HG02938 (cell line): Measurements from ENCODE around the gene MEGF6.

Experiments
- ATAC-seq: cut with Tn5 transposase; IDR thresholded peaks from one replicate; pipeline ENCODE4 v1.9.1; 2021; ENCODE audit warnings: mild to moderate bottlenecking, moderate library complexity; ENCODE audit not compliant: unreplicated experiment

Gene MEGF6

GRCh38 chr1:3544040-3544977 lies 67.0 kb downstream of the MEGF6 start:
- ATAC-seq = no peak

GRCh38 chr1:3543076-3544039 lies 68.0 kb downstream of the MEGF6 start:
- ATAC-seq = no peak

DNA sequence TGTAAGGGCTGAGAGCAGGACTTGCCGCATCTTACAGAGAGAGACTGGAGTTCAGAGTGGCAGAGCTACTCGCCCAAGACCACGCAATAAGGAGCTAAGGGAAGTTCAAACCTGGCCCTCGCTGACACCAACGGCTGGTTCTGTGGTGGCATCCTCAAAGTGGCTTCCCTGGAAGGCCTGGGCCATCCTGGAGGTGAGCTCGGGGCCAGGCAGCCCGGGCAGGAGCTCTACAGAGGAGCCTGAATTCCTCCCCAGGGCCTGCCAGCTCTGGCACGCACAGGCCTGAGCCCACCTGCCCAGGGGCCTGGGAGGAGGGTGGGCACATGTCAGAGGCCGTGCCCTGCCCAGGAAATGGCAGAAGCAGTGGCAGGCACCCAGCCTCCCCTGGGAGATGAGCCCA lies 68.6 kb downstream of the MEGF6 start:
- ATAC-seq = no peak

GRCh38 chr1:3541936-3542335 lies 69.4 kb downstream of the MEGF6 start:
- ATAC-seq = no peak

- ATAC-seq = no peak
These were observed 69.8 kb downstream of the MEGF6 start for GRCh38 chr1:3541465-3541864.

GRCh38 chr1:3540876-3541275 lies 70.4 kb downstream of the MEGF6 start:
- no peak for ATAC-seq

DNA sequence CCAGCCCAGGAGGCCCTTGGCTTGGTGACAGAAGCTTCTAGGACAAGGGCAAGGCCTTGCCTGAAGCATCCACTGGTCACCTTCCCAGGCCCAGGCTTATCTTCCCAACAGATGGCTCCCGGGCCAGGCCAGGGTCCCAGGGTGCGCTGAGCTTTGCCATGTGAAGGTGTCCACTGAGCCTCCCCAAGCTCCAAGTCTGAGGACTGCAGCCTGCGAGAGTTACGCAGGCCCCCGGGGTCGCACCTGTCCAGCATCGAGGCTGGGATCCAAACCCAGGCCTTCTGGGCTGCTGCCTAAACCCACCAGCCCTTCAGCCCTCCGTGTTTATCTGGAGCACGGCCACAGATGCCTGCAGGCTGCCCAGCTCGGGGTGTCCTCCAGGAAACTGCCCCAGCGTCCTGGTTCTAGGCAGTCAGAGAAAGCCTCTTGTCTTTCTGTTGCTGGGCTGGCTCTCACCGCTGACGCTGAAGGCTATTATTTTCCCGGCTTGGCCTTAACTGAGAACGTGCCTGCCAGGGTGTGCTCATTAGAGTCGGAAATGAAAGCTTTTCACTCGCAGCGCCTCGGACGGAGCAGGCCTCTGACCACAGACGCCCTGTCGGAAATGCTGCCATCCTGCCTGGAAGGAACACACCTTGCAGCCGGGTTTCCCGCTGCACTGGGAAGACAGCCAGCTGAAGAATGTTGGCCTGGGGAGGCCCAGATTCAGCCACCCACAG lies 71.4 kb downstream of the MEGF6 start:
- no peak for ATAC-seq

- no peak for ATAC-seq
These were observed 73.9 kb downstream of the MEGF6 start for GRCh38 chr1:3537359-3537758.

DNA sequence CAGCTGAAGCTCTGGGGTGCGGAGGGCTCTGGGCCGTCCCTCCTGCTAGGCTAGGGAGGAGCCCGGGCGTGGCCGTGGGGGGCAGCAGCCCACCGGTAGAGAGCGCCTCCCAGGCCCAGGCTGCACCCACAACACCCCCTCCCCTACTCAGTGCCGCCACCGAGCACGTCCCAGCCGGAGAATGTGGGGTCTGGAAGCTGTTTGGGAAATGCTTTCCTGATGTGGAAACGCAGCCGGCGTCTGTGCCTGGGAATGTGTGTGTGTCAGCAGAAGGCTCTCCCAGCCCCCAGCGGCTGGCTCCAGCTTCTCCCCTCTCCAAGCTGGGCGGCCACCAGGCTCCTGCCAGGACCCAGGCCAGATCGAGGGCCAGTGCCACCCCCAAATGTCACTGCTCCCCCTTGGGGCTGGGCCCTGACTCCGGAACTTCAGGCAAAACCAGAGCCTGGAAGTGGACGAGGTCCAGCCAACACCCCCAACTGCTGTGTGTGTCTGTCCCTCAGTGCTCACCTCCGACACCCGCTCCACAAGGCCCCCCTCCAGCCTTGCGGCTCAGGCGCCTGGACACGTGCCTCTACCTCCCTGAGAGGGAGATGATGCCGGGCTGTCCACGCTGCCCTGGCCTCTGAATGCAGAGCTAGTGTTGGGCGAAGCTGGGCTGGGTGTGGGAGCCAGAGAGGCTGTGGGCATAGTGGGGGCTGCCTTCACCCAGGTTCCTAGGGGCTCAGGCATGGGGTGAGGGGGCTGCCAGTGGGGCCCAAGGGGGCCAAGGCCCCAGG lies 74.7 kb downstream of the MEGF6 start:
- ATAC-seq = no peak

DNA sequence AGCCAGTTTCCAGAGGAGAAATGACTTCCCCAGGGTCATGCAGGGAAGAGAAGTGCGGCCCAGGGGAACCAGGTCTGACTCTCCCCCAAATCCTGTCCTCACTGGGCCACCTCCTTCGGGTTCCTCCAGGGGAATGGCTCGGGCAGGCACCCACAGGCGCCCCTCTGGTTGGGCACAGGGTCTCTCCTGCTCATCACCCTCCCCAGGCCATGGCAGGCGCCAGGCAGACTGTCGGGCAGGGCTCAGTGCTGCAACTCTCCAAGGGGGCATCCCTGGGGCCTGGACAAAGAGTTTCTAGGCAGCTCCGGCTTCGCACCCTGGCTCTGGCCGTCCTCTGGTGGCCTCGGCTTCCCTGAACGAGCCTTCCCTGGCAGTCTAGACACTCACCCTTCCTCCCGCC lies 75.6 kb downstream of the MEGF6 start:
- ATAC-seq = no peak

- ATAC-seq = no peak
These were observed 76.3 kb downstream of the MEGF6 start for GRCh38 chr1:3534803-3535637.

DNA sequence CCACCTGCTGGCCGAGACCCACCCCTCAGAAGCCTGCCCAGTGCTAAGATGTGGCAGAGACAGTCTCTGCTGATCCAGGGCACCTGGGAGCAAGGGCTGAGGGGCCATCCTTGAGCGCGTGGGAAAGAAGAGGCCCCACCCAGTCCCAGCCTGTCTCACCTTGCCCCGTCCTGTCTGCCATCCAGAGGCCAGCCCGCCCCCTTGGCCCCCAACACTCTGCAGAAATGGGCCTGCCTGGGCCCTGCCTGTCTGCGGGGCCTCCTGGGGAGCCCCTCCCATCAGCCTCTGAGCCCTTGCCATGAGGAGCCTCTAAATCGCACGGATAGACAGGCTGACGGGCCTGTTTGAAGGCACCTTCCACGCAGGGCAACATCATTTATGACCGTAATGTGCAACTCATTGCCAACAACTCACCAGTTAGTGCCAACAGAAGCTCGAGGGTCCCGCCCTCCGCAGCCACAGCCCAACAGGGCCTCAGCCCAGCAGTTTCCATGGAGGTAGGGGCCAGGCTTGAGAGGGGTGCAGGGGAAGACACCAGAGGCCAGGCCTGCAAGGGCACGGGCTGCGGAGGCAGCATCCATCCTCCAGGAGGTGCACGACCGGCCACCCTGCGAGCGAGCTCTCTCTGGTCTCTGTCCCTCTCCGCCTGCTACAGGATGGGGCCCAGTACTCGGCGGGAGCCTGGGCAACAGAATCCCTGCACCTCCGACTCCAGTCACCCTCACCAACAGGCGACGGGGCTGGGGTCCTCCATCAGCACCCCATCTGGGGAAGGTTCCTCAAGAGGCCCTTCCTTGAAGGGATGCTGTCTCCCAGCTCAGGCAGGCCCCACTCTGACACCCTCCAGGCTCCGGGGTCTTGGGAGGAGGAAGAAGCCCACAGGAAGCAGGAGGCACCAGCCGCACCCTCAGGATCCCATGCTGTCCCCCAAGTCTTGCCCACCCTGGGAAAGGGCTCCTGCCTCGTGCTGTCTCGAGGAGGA lies 78.0 kb downstream of the MEGF6 start:
- ATAC-seq = no peak

- ATAC-seq = no peak
These were observed 79.4 kb downstream of the MEGF6 start for GRCh38 chr1:3531928-3532327.

- ATAC-seq = no peak
These were observed 80.1 kb downstream of the MEGF6 start for GRCh38 chr1:3530926-3531818.

DNA sequence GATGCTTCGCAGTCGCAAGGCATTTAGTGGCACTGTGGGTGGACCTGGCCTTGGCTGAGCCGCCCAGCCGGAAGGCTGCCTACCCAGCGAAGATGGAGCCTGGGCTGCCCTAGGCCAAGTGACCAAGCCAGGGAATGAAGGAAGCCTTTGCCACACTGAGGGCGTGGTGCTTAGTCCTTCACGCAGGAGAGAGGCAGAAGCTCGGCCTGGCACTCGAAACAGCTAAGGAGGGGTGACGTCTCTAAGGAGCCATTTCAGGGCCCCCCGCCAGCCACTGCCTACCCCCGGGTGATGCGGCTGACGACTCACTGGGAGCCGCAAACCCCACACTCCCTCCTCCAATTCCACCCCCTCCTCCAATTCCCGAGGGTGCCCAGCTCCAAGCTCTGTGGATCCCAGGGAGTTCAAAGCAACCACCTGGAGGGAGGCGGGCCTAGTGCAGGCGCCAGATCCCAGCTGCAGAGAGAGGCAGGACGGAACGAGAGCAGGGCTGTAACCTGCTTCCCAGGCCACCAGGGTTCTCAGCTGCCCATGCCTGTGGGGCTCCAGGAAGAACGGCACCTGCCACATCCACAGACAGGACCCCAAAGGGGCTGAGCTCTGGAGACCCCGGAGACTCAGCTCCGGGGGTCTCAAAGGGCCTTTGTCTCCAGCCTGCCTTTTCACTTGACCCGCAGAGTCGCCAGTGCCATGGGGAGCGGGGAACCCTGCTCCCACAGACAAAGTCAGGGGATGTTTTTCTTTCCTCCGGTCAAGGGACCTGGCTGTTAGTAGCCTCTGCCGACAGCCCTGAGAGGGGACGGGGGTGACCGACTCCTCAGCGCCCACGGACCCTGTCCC lies 81.0 kb downstream of the MEGF6 start:
- ATAC-seq = no peak

GRCh38 chr1:3529099-3529729 lies 82.1 kb downstream of the MEGF6 start:
- ATAC-seq = no peak
